Activated CD4-positive, alpha-beta T cell treated with anti-CD3 and anti-CD28 coated beads, Interleukin-2, Interleukin-6, amounts not matched to agents 100 ng/mL and 50 ng/mL, durations not matched to agents 16 hours and 8 hours (primary cell): Measurements from ENCODE around the gene REPIN1.

Source experiments
- DNase-seq: peaks from one replicate; pipeline ENCODE4 v3.0.0-alpha.2; 2020

Gene REPIN1

DNA sequence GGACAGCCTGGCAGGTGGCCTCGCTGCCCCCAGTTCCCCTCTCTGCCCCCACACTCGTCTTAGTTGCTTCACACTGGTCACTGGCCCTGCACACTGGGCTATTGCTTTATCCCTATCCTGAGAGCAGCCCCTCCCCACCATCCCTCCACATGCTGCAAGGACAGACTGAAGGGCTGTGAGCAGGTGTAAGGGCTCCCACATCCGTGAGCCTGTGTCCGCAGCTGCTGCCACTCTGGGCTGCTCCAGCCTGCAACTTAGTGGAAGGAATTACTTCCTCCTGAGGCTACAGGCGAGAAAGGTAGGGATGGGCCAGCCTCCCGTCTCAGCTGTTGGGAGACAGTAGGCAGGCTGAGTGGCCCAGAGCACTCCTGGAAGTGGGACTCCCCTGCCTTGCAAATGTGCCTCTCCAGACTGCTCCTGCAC is 31.0 kb upstream of the REPIN1 start:
- no peak for DNase-seq

DNA sequence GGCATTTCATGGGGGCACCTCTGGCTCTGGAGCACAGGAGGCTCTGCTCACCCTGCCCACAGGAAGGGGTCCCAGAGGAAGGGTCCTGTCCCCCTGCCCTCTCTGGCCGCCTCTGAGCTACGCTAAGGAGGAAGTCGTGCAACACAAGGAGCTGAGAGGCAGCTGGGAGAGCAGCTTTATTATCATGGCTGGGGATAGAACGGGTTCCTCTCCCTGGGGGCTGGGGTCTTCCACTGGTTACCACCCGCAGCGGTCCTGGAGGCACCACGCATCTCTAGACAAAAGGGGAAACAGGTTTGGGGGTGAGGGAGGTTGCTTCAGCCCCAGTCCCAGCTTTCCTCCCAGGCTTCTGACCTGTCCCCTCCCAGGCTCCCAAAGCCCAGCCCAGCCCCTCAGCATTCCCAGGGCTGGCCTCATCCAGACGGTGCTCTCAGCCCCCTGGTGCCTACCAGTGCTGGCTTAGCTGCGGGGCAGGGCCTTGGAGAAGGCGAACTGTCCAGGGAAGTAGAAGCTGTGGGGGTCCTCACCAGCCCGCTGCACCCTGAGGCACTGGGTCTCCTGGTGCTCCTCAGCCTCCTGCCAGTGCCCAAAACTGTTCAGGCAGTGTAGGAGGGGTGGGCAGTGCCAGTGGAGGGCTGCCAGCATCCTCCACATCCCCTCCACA is 30.3 kb upstream of the REPIN1 start:
- no peak for DNase-seq

DNA sequence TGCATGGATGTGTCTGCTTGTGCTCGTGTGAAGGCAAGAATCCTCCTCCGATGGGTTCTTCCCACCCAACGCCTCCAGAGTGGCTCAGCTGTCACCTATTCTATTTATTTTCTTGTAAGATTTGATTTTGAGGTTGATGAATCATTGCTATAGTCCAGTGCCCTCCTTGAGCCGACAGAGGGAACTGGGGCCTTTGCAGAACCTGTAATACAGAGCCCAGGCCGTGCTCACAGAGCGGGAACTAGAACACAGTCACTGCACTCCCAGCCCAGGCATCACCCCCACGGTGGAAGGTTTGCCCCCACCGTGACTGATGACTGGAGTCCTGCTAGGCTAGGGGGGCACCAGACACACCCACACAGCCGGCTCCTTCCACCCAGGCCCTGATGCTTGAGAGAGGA is 29.2 kb upstream of the REPIN1 start:
- no peak for DNase-seq

DNA sequence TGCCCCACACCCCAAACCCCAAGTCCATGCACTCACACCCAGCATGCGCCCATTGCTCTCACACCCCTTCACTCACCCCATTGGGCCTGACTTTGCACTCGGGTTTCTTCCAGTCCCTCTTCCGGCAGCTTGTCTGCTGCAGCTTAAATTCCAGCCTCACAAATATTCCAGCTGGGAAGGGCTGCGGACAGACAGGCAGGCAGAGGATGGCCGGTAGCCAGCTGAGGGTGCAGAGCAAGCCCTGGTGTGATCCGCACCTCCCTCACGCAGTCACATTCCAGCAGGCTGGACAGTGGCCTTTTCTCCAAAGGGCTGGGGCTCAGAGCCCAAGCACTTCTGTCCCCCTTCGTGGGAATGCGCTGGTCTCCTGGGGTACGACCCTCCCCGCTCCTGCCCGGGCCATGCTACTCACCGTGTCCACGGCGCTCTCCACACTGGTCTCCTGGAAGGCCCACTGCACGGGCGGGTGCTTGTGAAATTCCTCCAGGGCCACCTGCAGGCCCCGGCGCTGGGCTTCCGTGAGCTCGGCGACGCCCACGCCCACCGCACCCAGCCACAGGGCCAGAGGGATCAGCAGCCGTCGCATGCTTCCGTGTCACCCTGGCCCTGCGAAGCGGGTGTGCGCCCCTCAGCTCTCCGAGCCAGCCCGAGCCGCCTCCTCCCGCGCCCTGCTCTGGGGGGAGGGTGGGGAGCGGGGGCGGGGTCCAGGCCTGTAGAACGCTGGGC is 28.4 kb upstream of the REPIN1 start:
- DNase-seq = no peak

DNA sequence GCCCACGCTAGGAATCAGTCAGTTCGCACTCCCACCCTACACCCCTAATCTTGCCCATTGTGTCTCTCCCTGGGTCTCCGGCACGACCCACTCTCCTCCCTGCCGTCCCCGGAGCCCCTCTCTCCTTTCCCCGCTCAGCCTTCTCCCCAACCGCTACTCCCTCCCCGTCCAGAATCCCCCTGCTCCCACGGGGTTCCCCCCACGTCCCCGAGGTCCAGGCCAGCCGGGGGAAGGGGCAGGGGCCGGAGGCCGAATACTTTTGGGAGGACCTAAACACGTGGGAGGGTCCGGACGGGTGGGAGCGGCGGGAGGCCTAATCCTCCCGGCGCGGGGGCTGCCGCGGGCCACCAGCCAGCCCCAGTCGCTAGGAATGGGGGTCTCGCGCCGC is 27.8 kb upstream of the REPIN1 start:
- no peak for DNase-seq

DNA sequence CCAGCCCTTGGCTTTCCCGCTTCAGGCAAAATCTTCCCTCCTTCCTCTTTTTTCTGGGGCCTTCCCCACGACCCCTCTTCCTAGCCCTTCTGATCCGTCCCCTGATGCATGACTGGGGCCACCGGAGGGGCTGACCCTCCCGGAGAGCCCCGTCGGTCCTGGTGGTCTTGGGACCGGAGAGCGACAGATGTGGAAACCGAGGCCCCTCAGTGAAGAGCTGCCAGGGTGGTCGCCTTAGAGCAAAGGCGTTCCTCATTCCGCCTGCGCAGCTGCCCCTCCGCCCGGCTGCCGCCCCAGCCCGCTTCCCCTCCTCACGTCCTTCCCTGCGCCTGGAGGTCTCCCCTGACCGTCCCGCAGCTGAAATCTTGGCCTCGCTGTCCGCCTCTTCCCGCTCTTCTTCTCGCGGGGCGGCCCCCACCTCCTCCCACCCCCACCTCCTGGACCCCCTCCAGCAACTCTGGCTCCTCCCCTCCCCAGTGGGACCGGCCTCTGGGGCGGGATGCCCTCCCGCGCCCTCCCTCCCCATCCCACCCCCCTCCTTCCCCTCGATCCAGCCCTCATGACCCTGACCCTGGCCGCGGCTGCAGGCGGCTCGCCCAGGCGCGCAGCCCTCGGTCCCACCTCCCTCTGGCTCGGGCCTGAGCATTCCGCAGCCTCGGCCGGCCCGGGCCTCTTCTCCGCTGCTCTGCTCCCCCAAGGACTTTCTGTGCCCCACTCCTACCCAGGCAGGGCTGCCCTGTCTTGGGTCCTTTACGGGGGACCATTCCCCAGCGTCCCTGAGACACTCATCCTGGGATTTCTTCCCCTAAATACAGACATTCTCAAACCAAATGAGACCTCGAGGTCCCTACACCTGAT is 27.1 kb upstream of the REPIN1 start, which contains the start of gene RARRES2:
Gene RARRES2 (minus strand): TSS at position 367 of the 858 bp plus-strand sequence. CDS start 1,020 bp downstream, outside the sequence.
- no peak for DNase-seq

DNA sequence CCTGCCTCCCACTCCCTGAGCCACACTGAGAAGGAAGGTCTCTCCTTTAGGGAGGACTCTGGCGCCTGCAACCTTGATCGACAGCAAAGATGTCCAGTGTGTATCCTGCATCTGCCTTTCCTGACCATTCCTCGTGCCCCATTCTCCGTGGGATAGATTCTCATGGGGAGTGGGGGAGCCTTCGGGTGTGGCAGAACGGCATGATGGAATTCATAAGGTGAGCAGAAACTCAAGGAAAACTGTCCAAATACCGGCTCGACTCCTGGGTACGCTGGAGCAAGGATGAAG is 26.6 kb upstream of the REPIN1 start:
- DNase-seq = no peak

DNA sequence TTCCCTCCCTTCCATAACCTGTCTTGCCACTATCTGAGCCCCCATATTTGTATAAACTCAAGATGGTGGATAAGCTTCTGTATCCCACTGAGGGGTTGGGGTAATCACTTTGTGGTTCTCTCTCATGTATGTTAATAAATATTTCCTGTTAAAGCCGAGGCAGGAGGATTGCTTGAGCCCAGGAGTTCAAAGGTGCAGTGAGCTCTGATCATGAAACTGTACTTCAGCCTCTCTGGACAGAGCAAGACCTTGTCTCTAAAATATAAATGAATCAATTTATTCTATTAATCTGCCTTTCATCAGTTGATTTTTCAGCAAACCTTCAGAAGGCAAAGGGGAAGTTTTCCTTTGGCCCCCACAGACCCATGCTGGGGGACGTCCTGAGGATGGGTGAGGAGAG is 25.4 kb upstream of the REPIN1 start:
- no peak for DNase-seq

DNA sequence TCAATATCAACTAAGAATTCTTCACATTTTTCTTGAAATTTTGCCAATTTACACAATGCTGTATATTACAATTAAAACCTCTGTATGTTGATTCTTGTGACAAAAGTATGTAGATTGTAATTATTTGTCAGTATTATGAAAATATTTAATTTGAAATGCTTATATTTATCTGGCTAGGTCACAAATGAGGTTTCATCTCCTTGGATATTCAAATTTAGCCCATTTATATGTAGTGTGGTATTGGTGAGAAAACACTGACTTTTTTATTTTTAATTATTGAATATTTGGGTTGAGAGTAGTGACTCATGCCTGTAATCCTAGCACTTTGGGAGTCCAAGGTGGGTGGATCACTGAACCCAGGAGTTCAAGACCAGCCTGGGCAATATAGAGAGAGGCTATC is 24.3 kb upstream of the REPIN1 start:
- DNase-seq = no peak

DNA sequence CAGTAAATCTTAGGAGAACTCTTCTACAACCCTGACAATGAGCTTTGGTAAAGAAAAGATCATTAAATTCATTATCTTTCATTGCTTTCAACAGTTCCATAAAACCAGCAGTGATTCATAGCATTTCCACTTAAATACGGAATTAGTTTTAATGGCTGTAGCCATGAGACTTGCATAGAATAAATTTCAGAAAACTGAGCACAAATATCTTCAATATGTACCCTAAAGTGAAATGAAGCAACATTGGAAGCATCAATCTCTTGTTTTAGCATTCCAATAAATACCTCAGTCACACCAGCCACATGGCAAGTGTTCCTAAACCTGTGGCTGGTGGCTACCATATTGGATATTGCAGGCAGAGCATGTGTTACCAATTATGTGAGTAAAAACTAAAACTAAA is 23.6 kb upstream of the REPIN1 start:
- no peak for DNase-seq

DNA sequence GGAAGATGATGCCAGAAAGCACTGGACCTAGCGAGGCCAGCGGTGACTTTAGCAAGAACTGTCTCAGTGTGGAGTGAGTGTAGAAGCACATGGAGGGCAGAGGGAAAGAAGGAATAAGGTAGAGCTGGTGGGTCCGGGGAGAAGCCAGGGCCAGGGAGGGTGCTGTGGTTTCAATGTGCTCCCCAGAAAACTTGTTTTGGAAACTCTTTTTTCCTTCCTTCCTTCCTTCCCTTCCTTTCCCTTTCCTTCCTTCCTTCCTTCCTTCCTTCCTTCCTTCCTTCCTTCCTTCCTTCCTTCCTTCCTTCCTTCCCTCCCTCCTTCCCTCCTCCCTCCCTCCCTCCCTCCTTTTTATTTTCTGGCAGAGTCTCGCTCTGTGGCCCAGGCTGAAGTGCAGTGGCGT is 21.7 kb upstream of the REPIN1 start:
- no peak for DNase-seq

DNA sequence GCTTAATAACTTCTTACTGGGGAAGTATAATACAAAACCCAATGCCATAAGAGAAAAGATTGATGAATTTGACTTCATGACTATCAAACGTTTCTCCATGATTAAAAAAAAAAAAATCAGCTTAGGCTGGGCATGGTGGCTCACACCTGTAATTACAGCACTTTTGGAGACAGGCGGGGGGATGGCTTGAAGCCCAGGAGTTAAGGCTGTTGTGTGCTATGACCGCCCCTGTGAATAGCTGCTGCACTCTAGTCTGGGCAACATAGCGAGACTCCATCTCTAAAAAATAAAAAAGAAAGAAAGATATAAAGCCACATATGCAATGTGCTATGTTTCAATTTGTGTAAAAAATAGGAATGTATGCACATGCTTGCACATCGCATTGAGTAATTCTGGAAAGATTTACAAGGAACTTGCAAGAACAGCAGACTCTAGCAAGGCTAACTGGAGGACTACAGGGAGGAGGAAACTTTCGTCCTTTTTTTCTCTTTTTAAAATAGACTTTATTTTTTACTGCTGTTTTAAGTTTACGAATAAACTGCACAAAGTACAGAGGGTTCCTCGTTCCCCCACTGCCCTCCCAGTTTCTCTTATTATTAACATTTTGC is 16.9 kb upstream of the REPIN1 start:
- no peak for DNase-seq

DNA sequence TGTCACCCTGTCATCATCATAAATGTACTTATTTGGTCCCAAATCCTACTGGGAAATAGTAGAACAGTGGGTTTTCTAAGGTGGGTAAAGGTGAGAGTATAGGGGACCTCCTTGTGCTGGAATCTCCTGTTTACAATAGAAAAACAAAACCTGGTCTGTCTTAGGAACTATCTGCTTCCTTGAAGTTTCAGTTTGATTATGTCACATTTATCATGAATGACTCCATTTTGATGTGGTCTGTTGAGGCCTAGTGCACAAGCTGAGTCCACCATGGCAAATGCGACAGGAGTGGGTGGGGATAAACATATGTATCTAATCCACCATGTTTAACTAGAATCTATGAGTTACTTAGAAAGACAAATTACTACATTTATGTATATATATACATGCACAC is 13.0 kb upstream of the REPIN1 start:
- DNase-seq = no peak

DNA sequence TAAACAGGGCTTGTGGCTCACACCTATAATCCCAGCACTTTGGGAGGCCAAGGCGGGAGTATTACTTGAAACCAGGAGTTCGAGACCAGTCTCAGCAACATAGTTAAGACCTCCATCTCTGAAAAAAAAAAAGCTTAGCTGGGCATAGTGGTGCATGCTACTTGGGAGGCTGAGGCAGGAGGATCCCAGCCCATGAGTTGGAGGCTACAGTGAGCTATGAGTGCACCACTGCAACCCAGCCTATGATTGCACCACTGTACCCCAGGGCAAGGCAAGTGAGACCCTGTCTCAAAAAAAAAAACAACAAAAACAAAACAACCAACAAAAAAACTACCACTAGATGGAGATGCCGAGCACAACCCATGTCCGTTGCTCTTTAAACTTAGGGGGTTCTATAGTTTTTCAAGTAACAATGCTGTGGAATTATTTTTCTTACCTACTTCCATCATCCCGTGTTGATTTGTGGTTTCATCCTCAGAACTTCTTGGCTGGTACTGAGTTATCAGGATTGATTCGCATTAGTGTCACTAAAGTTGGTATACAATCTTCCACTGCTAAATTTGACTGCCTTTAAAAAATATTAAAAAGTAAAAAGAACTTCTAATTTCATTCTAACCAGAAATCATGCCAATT is 12.2 kb upstream of the REPIN1 start:
- DNase-seq = peak; percentile 44

DNA sequence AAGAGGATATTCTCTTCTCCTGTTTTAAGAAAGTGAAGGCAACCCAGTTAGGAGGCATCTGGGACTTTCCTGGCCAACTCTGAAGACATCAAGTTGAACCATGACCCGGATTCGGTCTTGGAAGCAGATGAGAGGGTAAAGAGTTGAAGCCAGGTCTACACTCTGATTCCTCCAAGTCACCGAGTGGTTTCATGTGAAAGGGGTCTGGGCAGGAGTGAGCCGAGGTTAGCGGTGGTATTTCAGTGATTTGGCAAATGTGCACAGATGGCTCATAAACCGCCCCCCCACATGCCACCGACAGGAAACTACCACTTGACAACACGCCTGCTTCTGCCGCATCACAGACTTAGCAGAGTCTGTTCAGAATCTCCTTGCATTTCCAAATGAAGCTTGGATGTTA is 11.4 kb upstream of the REPIN1 start:
- DNase-seq = peak; percentile 58

DNA sequence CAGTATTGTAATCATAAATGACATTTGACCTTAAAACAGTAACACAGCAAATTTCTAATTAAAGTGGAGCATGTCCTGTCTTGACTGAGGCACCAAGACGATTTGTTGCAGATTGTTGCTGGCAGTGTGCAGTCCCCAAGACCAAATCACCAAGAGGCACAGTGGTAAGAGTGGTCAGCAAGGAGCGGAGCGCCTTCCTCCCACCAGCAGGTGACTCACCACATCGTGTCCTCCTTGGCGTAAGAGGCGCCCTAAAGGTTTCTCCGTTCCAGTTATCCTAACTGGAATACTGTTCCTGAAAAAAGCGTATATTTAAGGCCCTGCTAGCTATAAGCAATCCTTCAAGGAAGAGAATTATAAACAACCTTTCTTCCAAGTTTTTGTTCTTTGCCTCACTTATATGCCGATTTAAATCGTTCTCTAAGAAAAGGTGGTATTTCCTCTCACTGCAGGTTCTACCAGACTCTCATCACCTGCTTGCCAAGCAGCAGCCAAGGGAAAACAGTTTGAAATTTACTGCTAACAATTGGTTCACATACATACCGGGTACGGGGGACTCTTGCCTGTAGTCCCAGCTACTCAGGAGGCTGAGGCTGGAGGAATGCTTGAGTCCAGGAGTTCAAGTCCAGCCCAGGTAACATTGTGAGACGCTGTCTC is 10.7 kb upstream of the REPIN1 start:
- no peak for DNase-seq

DNA sequence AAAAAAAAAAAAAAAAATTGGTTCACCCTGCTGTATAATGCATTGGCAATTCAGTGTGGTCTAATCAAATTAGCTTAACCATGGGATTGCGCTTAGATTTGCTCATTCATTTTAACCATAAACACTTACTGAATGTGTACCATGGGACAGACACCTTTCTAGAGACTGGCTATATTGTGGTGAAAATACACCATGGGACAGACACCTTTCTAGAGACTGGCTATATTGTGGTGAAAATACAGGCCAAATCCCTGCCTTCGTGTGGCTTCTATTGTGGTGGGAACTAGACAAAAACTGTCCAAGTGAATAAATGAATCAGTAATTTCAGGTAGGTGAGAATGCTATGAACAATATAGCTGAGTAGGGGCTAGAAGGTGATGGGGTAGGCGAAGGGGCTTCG is 10.2 kb upstream of the REPIN1 start:
- no peak for DNase-seq

DNA sequence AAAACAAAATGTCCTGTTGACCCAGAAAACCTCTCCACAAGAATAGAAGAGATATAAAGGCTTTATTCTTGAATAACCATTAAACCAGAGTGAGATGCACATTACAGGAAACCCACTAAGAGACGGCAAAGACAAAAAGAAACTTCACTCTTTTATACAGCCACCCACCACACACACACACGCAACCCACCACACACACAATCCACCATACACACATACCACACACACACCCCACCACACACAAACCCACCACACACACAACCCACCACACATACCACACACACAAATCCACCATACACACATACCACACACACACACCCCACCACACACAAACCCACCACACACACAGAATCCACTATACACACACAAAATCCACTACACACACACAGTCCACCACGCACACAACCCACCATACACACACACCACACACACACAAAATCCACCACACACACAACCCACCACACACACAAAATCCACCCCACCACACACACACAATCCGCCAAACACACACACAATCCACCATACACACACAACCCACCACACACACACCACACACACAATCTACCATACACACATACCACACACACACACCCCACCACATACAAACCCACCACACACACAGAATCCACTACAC is 9.5 kb upstream of the REPIN1 start:
- DNase-seq = no peak

DNA sequence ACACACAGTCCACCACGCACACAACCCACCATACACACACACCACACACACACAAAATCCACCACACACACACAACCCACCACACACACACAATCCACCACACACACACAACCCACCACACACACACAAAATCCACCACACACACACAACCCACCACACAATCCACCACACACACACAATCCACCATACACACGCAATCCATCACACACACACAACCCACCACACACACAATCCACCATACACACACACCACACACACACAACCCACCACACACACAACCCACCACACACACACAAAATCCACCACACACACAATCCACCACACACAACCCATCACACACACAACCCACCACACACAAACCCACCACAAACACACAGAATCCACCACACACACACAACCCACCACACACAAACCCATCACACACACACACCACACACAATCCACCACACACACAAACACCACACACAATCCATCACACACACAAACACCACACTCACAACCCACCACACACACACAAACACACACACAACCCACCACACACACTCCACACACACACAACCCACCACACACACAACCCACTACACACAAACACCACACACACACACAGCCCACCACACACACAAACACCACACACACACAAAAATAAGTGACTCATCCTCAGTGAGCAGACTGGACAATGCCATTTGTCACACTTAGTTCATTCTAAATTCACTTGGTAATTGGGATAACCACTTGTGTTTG is 8.8 kb upstream of the REPIN1 start:
- no peak for DNase-seq

DNA sequence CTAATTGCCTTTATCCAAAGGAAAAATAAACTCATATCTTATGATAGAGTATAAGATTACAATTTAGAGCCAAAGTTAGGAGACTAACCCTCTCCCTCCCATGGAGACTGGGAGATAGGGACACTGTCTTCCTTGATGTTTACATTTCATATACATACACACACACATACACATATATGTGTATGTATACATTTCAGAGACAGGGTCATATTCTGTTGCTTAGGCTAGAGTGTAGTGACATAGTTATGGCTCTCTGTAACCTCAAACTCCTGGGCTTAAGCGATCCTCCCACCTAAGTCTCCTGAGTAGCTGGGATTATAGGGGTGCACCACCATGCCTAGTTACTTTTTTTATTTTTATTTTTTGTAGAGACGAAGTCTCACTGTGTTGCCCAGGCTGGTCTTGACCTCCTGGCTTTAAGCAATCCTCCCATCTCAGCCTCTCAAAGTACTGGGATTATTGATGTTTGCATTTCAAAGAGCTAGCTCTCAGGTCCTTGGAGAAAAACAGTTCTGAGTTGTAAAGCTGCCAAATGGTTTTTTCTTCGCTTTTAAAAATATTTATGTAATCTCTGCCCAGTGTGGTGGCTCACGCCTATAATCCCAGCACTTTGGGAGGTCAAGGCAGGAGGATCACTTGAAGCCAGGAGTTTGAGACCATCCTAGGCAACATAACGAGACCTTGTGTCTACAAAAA is 8.1 kb upstream of the REPIN1 start:
- DNase-seq = no peak

DNA sequence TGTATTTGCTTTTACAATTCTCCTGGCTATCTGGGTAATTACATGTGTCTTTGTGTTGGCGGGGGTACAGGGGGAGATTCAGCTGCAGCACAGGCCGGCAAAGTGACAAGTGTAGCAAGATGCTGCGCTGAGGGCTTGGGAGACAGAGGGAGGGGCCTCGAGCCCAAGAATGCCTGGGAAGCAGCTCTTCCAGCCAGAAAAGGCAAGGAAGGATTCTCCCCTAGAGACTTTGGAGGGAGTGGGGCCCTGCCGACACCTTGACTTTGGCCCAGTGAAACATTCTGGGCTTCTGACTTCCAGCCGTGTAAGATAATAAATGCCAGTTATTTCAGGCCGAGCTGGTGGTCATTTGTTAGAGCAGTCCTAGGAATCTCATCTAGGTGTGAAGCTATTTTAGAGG is 7.2 kb upstream of the REPIN1 start:
- no peak for DNase-seq
